HEK293 (cell line): ENCODE measurements around the gene KRTAP10-10.
A peak's percentile ranks its signal among the peaks of the same experiment; 100 is the strongest.

ENCODE experiments used
- CTCF ChIA-PET: fragments of 350-600 bp; formaldehyde crosslinking; extraction: SDS; loops from one replicate; lab custom pipeline; 2021; ENCODE audit warnings: antibody characterized with exemption; lab: Yijun Ruan, JAX
- POLR2A ChIA-PET: fragments of 300-600 bp; formaldehyde crosslinking; extraction: SDS; loops from one replicate; lab custom pipeline; 2020; ENCODE audit warnings: antibody characterized with exemption, inconsistent platforms; lab: Yijun Ruan, JAX
- H3K27ac ChIP-seq: fragments of 200-500 bp; sonication (Bioruptor generic); 2 replicates; pipeline ENCODE4 v1.5.1; 2014; ENCODE audit warnings: low read depth, low read length, control low read depth, inconsistent platforms; ENCODE audit errors: extremely low read depth
- H3K36me3 ChIP-seq, 2 experiments: fragments of 200-500 bp in 1 of 2; sonication (Bioruptor generic) in 1 of 2; 1 replicate in 1 of 2; 2 replicates in 1 of 2; pipeline ENCODE4 v1.5.1; 2014 to 2017; ENCODE audit warnings: inconsistent platforms in 2 of 2, low read length in 2 of 2; ENCODE audit not compliant: control insufficient read depth in 2 of 2, insufficient read depth in 1 of 2
- H3K4me1 ChIP-seq: fragments of 200-500 bp; sonication (Bioruptor generic); 2 replicates; pipeline ENCODE4 v1.5.1; 2014; ENCODE audit warnings: mild to moderate bottlenecking, low read length, inconsistent platforms; ENCODE audit not compliant: control insufficient read depth, insufficient read depth
- H3K4me3 ChIP-seq: 2 replicates; pipeline ENCODE4 v1.5.1; 2011; ENCODE audit warnings: low read depth, mild to moderate bottlenecking, control low read depth, low read length, moderate library complexity
- H3K9me3 ChIP-seq: fragments of 200-500 bp; sonication (Bioruptor generic); 2 replicates; pipeline ENCODE4 v1.5.1; 2014; ENCODE audit warnings: low read depth, low read length, inconsistent platforms; ENCODE audit not compliant: control insufficient read depth, insufficient read depth
- BCL6B ChIP-seq: fragments of 450-650 bp; formaldehyde crosslinking; IDR thresholded peaks from 2 replicates; pipeline ENCODE4 v1.5.1; 2017; ENCODE audit warnings: missing biosample characterization, missing genetic modification characterization
- IKZF3 ChIP-seq: fragments of 450-650 bp; IDR thresholded peaks from 2 replicates; pipeline ENCODE4 v1.5.0; 2018; ENCODE audit warnings: missing biosample characterization, mild to moderate bottlenecking, missing genetic modification characterization, moderate library complexity
- KLF10 ChIP-seq: fragments of 450-650 bp; IDR thresholded peaks from 2 replicates; pipeline ENCODE4 v1.5.1; 2018; ENCODE audit warnings: missing biosample characterization, mild to moderate bottlenecking, missing genetic modification characterization
- PATZ1 ChIP-seq: fragments of 450-650 bp; formaldehyde crosslinking; IDR thresholded peaks from 2 replicates; pipeline ENCODE4 v1.5.1; 2016; ENCODE audit warnings: missing biosample characterization, missing genetic modification characterization
- PRDM10 ChIP-seq: fragments of 450-650 bp; formaldehyde crosslinking; IDR thresholded peaks from 2 replicates; pipeline ENCODE4 v1.5.1; 2016; ENCODE audit warnings: missing biosample characterization, missing genetic modification characterization
- ZEB2 ChIP-seq: fragments of 450-650 bp; formaldehyde crosslinking; IDR thresholded peaks from 2 replicates; pipeline ENCODE4 v1.5.1; 2016; ENCODE audit warnings: missing biosample characterization, missing genetic modification characterization
- ZIC2 ChIP-seq: fragments of 450-650 bp; formaldehyde crosslinking; IDR thresholded peaks from 2 replicates; pipeline ENCODE4 v1.5.1; 2016; ENCODE audit warnings: missing biosample characterization, missing genetic modification characterization
- ZNF169 ChIP-seq: fragments of 450-650 bp; formaldehyde crosslinking; IDR thresholded peaks from 2 replicates; pipeline ENCODE4 v1.5.1; 2016; ENCODE audit warnings: missing biosample characterization, missing genetic modification characterization
- ZNF223 ChIP-seq: fragments of 450-650 bp; formaldehyde crosslinking; IDR thresholded peaks from 2 replicates; pipeline ENCODE4 v1.5.1; 2016; ENCODE audit warnings: missing biosample characterization, missing genetic modification characterization
- ZNF266 ChIP-seq: fragments of 450-650 bp; formaldehyde crosslinking; IDR thresholded peaks from 2 replicates; pipeline ENCODE4 v1.5.1; 2016; ENCODE audit warnings: missing biosample characterization, missing genetic modification characterization, low read depth
- ZNF280C ChIP-seq: fragments of 450-650 bp; formaldehyde crosslinking; IDR thresholded peaks from 2 replicates; pipeline ENCODE4 v1.5.1; 2016; ENCODE audit warnings: missing biosample characterization, missing genetic modification characterization
- ZNF324 ChIP-seq: fragments of 450-650 bp; formaldehyde crosslinking; IDR thresholded peaks from 2 replicates; pipeline ENCODE4 v1.5.1; 2016; ENCODE audit warnings: missing biosample characterization, missing genetic modification characterization
- ZNF394 ChIP-seq: fragments of 450-650 bp; formaldehyde crosslinking; IDR thresholded peaks from 2 replicates; pipeline ENCODE4 v1.5.1; 2016; ENCODE audit warnings: missing biosample characterization, missing genetic modification characterization, mild to moderate bottlenecking, moderate library complexity, borderline replicate concordance
- ZNF398 ChIP-seq: fragments of 450-650 bp; formaldehyde crosslinking; IDR thresholded peaks from 2 replicates; pipeline ENCODE4 v1.5.1; 2017; ENCODE audit warnings: missing biosample characterization, missing genetic modification characterization
- ZNF423 ChIP-seq: fragments of 450-650 bp; formaldehyde crosslinking; IDR thresholded peaks from 2 replicates; pipeline ENCODE4 v1.5.1; 2016; ENCODE audit warnings: missing biosample characterization, missing genetic modification characterization
- ZNF623 ChIP-seq: fragments of 450-650 bp; formaldehyde crosslinking; IDR thresholded peaks from 2 replicates; pipeline ENCODE4 v1.5.1; 2016; ENCODE audit warnings: missing biosample characterization, missing genetic modification characterization
- ZNF664 ChIP-seq: fragments of 450-650 bp; formaldehyde crosslinking; IDR thresholded peaks from 2 replicates; pipeline ENCODE4 v1.5.1; 2016; ENCODE audit warnings: missing biosample characterization, missing genetic modification characterization
- ZNF701 ChIP-seq: fragments of 450-650 bp; formaldehyde crosslinking; IDR thresholded peaks from 2 replicates; pipeline ENCODE4 v1.5.1; 2016; ENCODE audit warnings: missing biosample characterization, missing genetic modification characterization
- ZNF776 ChIP-seq: fragments of 450-650 bp; formaldehyde crosslinking; IDR thresholded peaks from 2 replicates; pipeline ENCODE4 v1.5.0; 2017; ENCODE audit warnings: missing biosample characterization, missing genetic modification characterization, borderline replicate concordance
- ZNF830 ChIP-seq: fragments of 450-650 bp; IDR thresholded peaks from 2 replicates; pipeline ENCODE4 v1.5.0; 2018; ENCODE audit warnings: missing biosample characterization, missing genetic modification characterization, low read depth, mild to moderate bottlenecking, moderate library complexity

The KRTAP10-10 gene

GRCh38 chr21:44653123-44653522, 16.0 kb downstream of the KRTAP10-10 start (continued):
- TF ChIP-seq ZNF280C (tag by site-specific recombination) (no peak), ZNF169 (tag by site-specific recombination) (no peak)

GRCh38 chr21:44653656-44654575, 16.8 kb downstream of the KRTAP10-10 start:
- Histone ChIP-seq H3K36me3 (no peaks in the 10 kb centered on the region), H3K9me3 (no peaks in the 10 kb centered on the region), H3K4me1 (no peaks in the 10 kb centered on the region), H3K27ac (no peak overlapping the region), H3K4me3 (no peak overlapping the region)
- TF ChIP-seq ZNF394 (tag by site-specific recombination) (no peak), ZIC2 (tag by site-specific recombination) (peak; percentile 96)
- ChIA-PET POLR2A (no interaction called here), CTCF (no interaction called here)

GRCh38 chr21:44654576-44655175, 17.5 kb downstream of the KRTAP10-10 start, which contains the start of gene KRTAP12-4:
TSS of gene KRTAP12-4 (minus strand) at chr21:44654659. CDS start at chr21:44654614, 45 bp downstream.
- Histone ChIP-seq H3K36me3 (no peaks in the 10 kb centered on the region), H3K4me1 (no peaks in the 10 kb centered on the region), H3K9me3 (no peaks in the 10 kb centered on the region), H3K27ac (no peak within 1 kb of the TSS), H3K4me3 (no peak within 1 kb of the TSS)
- TF ChIP-seq ZNF324 (tag by site-specific recombination) = no peak
- no peak for TF ChIP-seq ZNF776 (tag by site-specific recombination)
- no peak for TF ChIP-seq ZNF266
- no peak for TF ChIP-seq PRDM10 (tag by site-specific recombination)
- TF ChIP-seq KLF10 (tag by site-specific recombination) = no peak
- no peak for TF ChIP-seq ZNF830 (tag by site-specific recombination)
- no peak for TF ChIP-seq ZNF223 (tag by site-specific recombination)
- TF ChIP-seq ZNF423 (tag by site-specific recombination) = no peak
- TF ChIP-seq ZEB2 (tag by site-specific recombination) = no peak
- TF ChIP-seq ZNF664 (tag by site-specific recombination) = no peak
- TF ChIP-seq PATZ1 (tag by site-specific recombination) = no peak
- TF ChIP-seq ZNF398 (tag by site-specific recombination) = no peak
- TF ChIP-seq IKZF3 (tag by site-specific recombination) = no peak
- TF ChIP-seq ZNF623 = no peak
- no peak for TF ChIP-seq ZNF701 (tag by site-specific recombination)
- TF ChIP-seq BCL6B (tag by site-specific recombination) = no peak
- ChIA-PET CTCF (no interaction called here), POLR2A (no interaction called here)
